Motor neuron (in vitro differentiated cells): ENCODE measurements around the gene ANKRD23. TPM values are rescaled to one million over a fixed set of nuclear protein-coding genes. Genes with fewer than 3 reads are reported as not detected.

Experiments
- total RNA-seq, 8 experiments: library from RNA; unstranded; fragments of 300-600 nt; gene quantifications; 2 replicates each; pipeline versions ENCODE4 v1.2.3 to v1.2.4, GENCODE V29; 2022

Gene ANKRD23
- total RNA-seq, 8 experiments from 2014 or later = 1.9 to 5.6 (median 3.7) TPM

Other genes with a start within 250 kb of the ANKRD23 start
- gene KANSL3, start 205.7 kb downstream of the ANKRD23 start, total RNA-seq = 10 to 100 TPM; 19.1 to 60.1 (median 41.6) TPM
- gene FER1L5, start 201.3 kb downstream of the ANKRD23 start, total RNA-seq = under 1 TPM; 0.07 to 0.73 (median 0.31) TPM
- gene LMAN2L, start 104.0 kb downstream of the ANKRD23 start, total RNA-seq = 10 to 100 TPM; 13.2 to 54.0 (median 18.4) TPM
- gene CNNM4, start 83.1 kb downstream of the ANKRD23 start, total RNA-seq = 10 to 100 TPM in 1 of 8 experiments, 1 to 10 TPM in 7; 2.0 to 15.7 (median 6.1) TPM
- 10 to 100 TPM in 3 of 8 experiments, 1 to 10 TPM in 5; 6.0 to 19.6 (median 9.3) TPM for gene CNNM3, start 27.8 kb downstream of the ANKRD23 start, total RNA-seq
- gene ANKRD39, start 14.0 kb upstream of the ANKRD23 start, total RNA-seq = 10 to 100 TPM in 7 of 8 experiments, 1 to 10 TPM in 1; 9.2 to 22.8 (median 15.2) TPM
- 10 to 100 TPM; 11.8 to 56.4 (median 27.9) TPM for gene SEMA4C, start 26.1 kb upstream of the ANKRD23 start, total RNA-seq
- gene FAM178B, start 142.6 kb upstream of the ANKRD23 start, total RNA-seq = 10 to 100 TPM in 2 of 8 experiments, 1 to 10 TPM in 1, under 1 TPM in 5; 0.21 to 36.2 (median 0.69) TPM